H1 (cell line): ENCODE results near the gene SNX24. TPM values are rescaled to one million over a fixed set of nuclear protein-coding genes. Genes with fewer than 3 reads are reported as not detected.

Experiments
- CTCF ChIA-PET: fragments of 300-600 bp; sonication (Branson Sonifier 250); formaldehyde crosslinking; loops from one replicate; lab custom pipeline; 2021; ENCODE audit not compliant: partially characterized antibody; lab: Charles Lee
- POLR2A ChIA-PET: fragments of 300-600 bp; sonication (Branson Sonifier 250); formaldehyde crosslinking; loops from one replicate; lab custom pipeline; 2021; ENCODE audit warnings: inconsistent platforms; ENCODE audit not compliant: partially characterized antibody; lab: Charles Lee
- DNase-seq, 2 experiments: peaks; one replicate each; pipeline versions ENCODE4 v3.0.0 to v3.0.0-alpha.2; 2010 to 2022; ENCODE audit warnings: low spot score in 2 of 2, low read depth in 1 of 2, mixed read lengths in 1 of 2
- FAIRE-seq: peaks from 2 replicates; lab custom pipeline; 2011; peaks lifted over from hg19 to GRCh38; lab: Jason Lieb, UNC
- H2AFZ ChIP-seq: 2 replicates; pipeline ENCODE4 v1.8.1; 2012; ENCODE audit warnings: low read length, inconsistent platforms
- H2AK5ac ChIP-seq: 2 replicates; pipeline ENCODE4 v1.6.1; 2013; ENCODE audit warnings: low read depth, low read length
- H2BK120ac ChIP-seq: replicated peaks from 2 replicates; pipeline ENCODE3; 2013; ENCODE audit warnings: low read depth, low read length, inconsistent platforms
- H2BK12ac ChIP-seq: 2 replicates; pipeline ENCODE4 v1.6.1; 2013; ENCODE audit warnings: low read depth, low read length
- H2BK15ac ChIP-seq: 2 replicates; pipeline ENCODE4 v1.6.1; 2013; ENCODE audit warnings: low read length
- H2BK20ac ChIP-seq: 2 replicates; pipeline ENCODE4 v1.6.1; 2013; ENCODE audit warnings: low read length
- H2BK5ac ChIP-seq: 2 replicates; pipeline ENCODE4 v1.6.1; 2013; ENCODE audit warnings: low read depth, low read length
- H3K14ac ChIP-seq: 2 replicates; pipeline ENCODE4 v1.6.1; 2013; ENCODE audit warnings: inconsistent platforms; ENCODE audit not compliant: insufficient read length
- H3K18ac ChIP-seq: 2 replicates; pipeline ENCODE4 v1.6.1; 2013; ENCODE audit warnings: low read length; ENCODE audit errors: extremely low read depth
- H3K23ac ChIP-seq: 2 replicates; pipeline ENCODE4 v1.6.1; 2013; ENCODE audit warnings: inconsistent platforms; ENCODE audit not compliant: insufficient read length
- H3K23me2 ChIP-seq: 2 replicates; pipeline ENCODE4 v1.6.1; 2013; ENCODE audit warnings: low read depth, low read length
- H3K27ac ChIP-seq: 2 replicates; pipeline ENCODE4 v1.6.1; 2011; ENCODE audit warnings: low read depth, low read length, inconsistent platforms
- H3K27me3 ChIP-seq, 4 experiments: replicated peaks in 1 of 4; 1 replicate in 1 of 4; 2 replicates in 3 of 4; pipeline versions ENCODE4 v1.6.1 to v1.8.1; 2011 to 2013; ENCODE audit warnings: low read length in 3 of 4, mild to moderate bottlenecking in 3 of 4, inconsistent platforms in 2 of 4, mixed read lengths in 2 of 4, moderate library complexity in 1 of 4; ENCODE audit not compliant: control insufficient read depth in 3 of 4, insufficient read depth in 3 of 4; ENCODE audit errors: extremely low read depth in 1 of 4
- H3K36me3 ChIP-seq, 4 experiments: 2 replicates each; pipeline versions ENCODE4 v1.6.1 to v1.8.1; 2011 to 2013; ENCODE audit warnings: mild to moderate bottlenecking in 4 of 4, low read length in 3 of 4, moderate library complexity in 2 of 4, control low read depth in 1 of 4, inconsistent platforms in 1 of 4; ENCODE audit not compliant: insufficient read depth in 4 of 4, control insufficient read depth in 2 of 4
- H3K4ac ChIP-seq: replicated peaks from 2 replicates; pipeline ENCODE3; 2013; ENCODE audit warnings: low read length, low read depth, mixed read lengths, inconsistent platforms; ENCODE audit not compliant: insufficient read length
- H3K4me1 ChIP-seq, 4 experiments: replicated peaks in 1 of 4; 1 replicate in 1 of 4; 2 replicates in 3 of 4; pipeline versions ENCODE4 v1.6.1 to v1.8.1; 2011 to 2013; ENCODE audit warnings: low read length in 3 of 4, inconsistent platforms in 2 of 4, mixed read lengths in 1 of 4; ENCODE audit not compliant: insufficient read depth in 4 of 4, control insufficient read depth in 3 of 4
- H3K4me2 ChIP-seq, 2 experiments: 2 replicates each; pipeline versions ENCODE4 v1.6.1 to v1.8.1; 2011 to 2013; ENCODE audit warnings: low read depth in 2 of 2, low read length in 2 of 2, control low read depth in 1 of 2, inconsistent platforms in 1 of 2, mild to moderate bottlenecking in 1 of 2; ENCODE audit not compliant: insufficient read depth in 1 of 2
- H3K4me3 ChIP-seq, 4 experiments: fragments of 200-600, 300-600 bp in 1 of 4; sonication (generic), shearing (Covaris generic), sonication (Bioruptor Twin) in 1 of 4; 2 replicates each; pipeline versions ENCODE4 v1.5.1 to v1.8.1; 2011 to 2016; ENCODE audit warnings: low read length in 4 of 4, low read depth in 3 of 4, control low read depth in 2 of 4, inconsistent platforms in 2 of 4, mild to moderate bottlenecking in 2 of 4, mixed read lengths in 1 of 4, moderate library complexity in 1 of 4; ENCODE audit not compliant: insufficient read depth in 2 of 4; ENCODE audit errors: extremely low read depth in 1 of 4
- H3K56ac ChIP-seq: replicated peaks from 2 replicates; pipeline ENCODE3; 2013; ENCODE audit warnings: low read depth, mild to moderate bottlenecking, mixed read lengths, low read length, inconsistent platforms; ENCODE audit not compliant: insufficient read length
- H3K79me1 ChIP-seq: 2 replicates; pipeline ENCODE4 v1.6.1; 2013; ENCODE audit warnings: low read depth, low read length, control low read depth
- H3K79me2 ChIP-seq, 2 experiments: 2 replicates each; pipeline versions ENCODE4 v1.6.1 to v1.8.1; 2012 to 2013; ENCODE audit warnings: low read length in 2 of 2, mild to moderate bottlenecking in 2 of 2, inconsistent platforms in 1 of 2; ENCODE audit not compliant: insufficient read depth in 2 of 2, control insufficient read depth in 1 of 2
- H3K9ac ChIP-seq, 4 experiments: replicated peaks in 1 of 4; 1 replicate in 1 of 4; 2 replicates in 3 of 4; pipeline versions ENCODE4 v1.6.1 to v1.8.1; 2011 to 2013; ENCODE audit warnings: low read depth in 3 of 4, low read length in 3 of 4, control low read depth in 2 of 4, mild to moderate bottlenecking in 2 of 4, moderate library complexity in 2 of 4, inconsistent platforms in 1 of 4; ENCODE audit errors: extremely low read depth in 1 of 4
- H3K9me3 ChIP-seq, 2 experiments: 2 replicates each; pipeline versions ENCODE4 v1.6.1 to v1.8.1; 2012 to 2013; ENCODE audit warnings: mild to moderate bottlenecking in 2 of 2, moderate library complexity in 2 of 2, control low read depth in 1 of 2, inconsistent platforms in 1 of 2, low read depth in 1 of 2, low read length in 1 of 2, mixed read lengths in 1 of 2; ENCODE audit not compliant: insufficient read depth in 2 of 2
- H4K20me1 ChIP-seq, 2 experiments: replicated peaks in 1 of 2; 2 replicates each; pipeline versions ENCODE3 to v1.8.1; 2011 to 2013; ENCODE audit warnings: inconsistent platforms in 2 of 2, low read length in 2 of 2, mild to moderate bottlenecking in 1 of 2; ENCODE audit not compliant: insufficient read depth in 2 of 2, control insufficient read depth in 1 of 2
- H4K5ac ChIP-seq: 2 replicates; pipeline ENCODE4 v1.6.1; 2013; ENCODE audit warnings: low read length, low read depth, mixed read lengths, inconsistent platforms; ENCODE audit not compliant: insufficient read length
- H4K8ac ChIP-seq: 2 replicates; pipeline ENCODE4 v1.8.0; 2013; ENCODE audit warnings: mild to moderate bottlenecking, moderate library complexity, low read length, inconsistent platforms; ENCODE audit not compliant: insufficient read depth; ENCODE audit errors: extremely low read depth
- H4K91ac ChIP-seq: replicated peaks from 2 replicates; pipeline ENCODE3; 2013; ENCODE audit warnings: low read length, mixed read lengths, inconsistent platforms; ENCODE audit not compliant: insufficient read length
- ASH2L ChIP-seq: fragments of 200-600, 300-600 bp; sonication (generic); IDR thresholded peaks from one replicate; pipeline ENCODE4 v1.7.1; 2017; ENCODE audit warnings: low read length
- CBX5 ChIP-seq: fragments of 300-800, 300-1000 bp; sonication (generic); IDR thresholded peaks from 2 replicates; pipeline ENCODE4 v1.7.1; 2016; ENCODE audit warnings: antibody characterized with exemption, low read length, low read depth
- CHD2 ChIP-seq: IDR thresholded peaks from 2 replicates; pipeline ENCODE4 v1.6.1; 2012; ENCODE audit warnings: low read length, improper control_type of control experiment
- CREB1 ChIP-seq: IDR thresholded peaks from 2 replicates; pipeline ENCODE4 v1.6.1; 2012; ENCODE audit warnings: inconsistent platforms
- CTBP2 ChIP-seq: IDR thresholded peaks from 2 replicates; pipeline ENCODE4 v1.7.0; 2011; ENCODE audit warnings: borderline replicate concordance, mild to moderate bottlenecking, moderate library complexity, mixed read lengths, low read length; ENCODE audit not compliant: insufficient read depth, insufficient read length
- GABPA ChIP-seq: IDR thresholded peaks from 2 replicates; pipeline ENCODE4 v1.6.1; 2011; ENCODE audit warnings: mild to moderate bottlenecking, low read length, moderate library complexity, borderline replicate concordance; ENCODE audit not compliant: insufficient read depth
- HDAC6 ChIP-seq: IDR thresholded peaks from one replicate; pipeline ENCODE4 v1.7.1; 2012; ENCODE audit warnings: low read depth, mild to moderate bottlenecking, inconsistent platforms, low read length, moderate library complexity
- JUND ChIP-seq: IDR thresholded peaks from 2 replicates; pipeline ENCODE4 v1.6.1; 2011; ENCODE audit warnings: mild to moderate bottlenecking, improper control_type of control experiment, low read length
- KDM1A ChIP-seq: fragments of 200-600, 300-600 bp; sonication (generic); IDR thresholded peaks from 2 replicates; pipeline ENCODE4 v1.7.1; 2016; ENCODE audit warnings: mild to moderate bottlenecking, low read length, borderline replicate concordance
- KDM5A ChIP-seq: fragments of 200-600 bp; IDR thresholded peaks from 2 replicates; pipeline ENCODE4 v1.7.1; 2012; ENCODE audit warnings: mild to moderate bottlenecking, low read length, inconsistent platforms, mixed read lengths
- POU5F1 ChIP-seq: IDR thresholded peaks from 2 replicates; pipeline ENCODE4 v1.6.1; 2011; ENCODE audit warnings: low read depth, mild to moderate bottlenecking, low read length, moderate library complexity
- SP1 ChIP-seq: IDR thresholded peaks from 2 replicates; pipeline ENCODE4 v1.6.1; 2011; ENCODE audit warnings: low read depth, low read length
- SUZ12 ChIP-seq: fragments of 200-600 bp; sonication (generic); IDR thresholded peaks from 2 replicates; pipeline ENCODE4 v1.6.1; 2012; ENCODE audit warnings: mild to moderate bottlenecking, inconsistent platforms, low read length, moderate library complexity, mixed read lengths
- WGBS, 2 experiments: shearing (Covaris generic) in 1 of 2; methylation state at CpG; one replicate each; pipeline versions ENCODE4 v1.1.6 to v1.1.7; 2013 to 2015; ENCODE audit warnings: low lambda C conversion rate in 2 of 2, mixed read lengths in 2 of 2, inconsistent platforms in 1 of 2, low coverage in 1 of 2, missing lambda C conversion rate in 1 of 2; ENCODE audit not compliant: insufficient replicate concordance in 2 of 2, insufficient coverage in 1 of 2, insufficient read length in 1 of 2; ENCODE audit errors: extremely low coverage in 1 of 2, missing lambda C conversion rate in 1 of 2; 5-methylcytosine and 5-hydroxymethylcytosine counted together
- polyA plus RNA-seq, 7 experiments: library from polyadenylated mRNA; depleted of rRNA in 3 of 7; stranded (reverse) in 5 of 7; unstranded in 2 of 7; fragments of >200 nt in 5 of 7; fragments of 200-250 nt in 2 of 7; gene quantifications; 1 replicate in 5 of 7; 2 replicates in 1 of 7; 4 replicates in 1 of 7; pipeline versions ENCODE4 v1.2.1 to v1.2.3, GENCODE V29; 2011 to 2013; ENCODE audit warnings: missing spikeins in 2 of 7, mixed read lengths in 2 of 7
- total RNA-seq: library from RNA; stranded (reverse); fragmentation: NEBNext Ultra II Directional; extraction: Animal tissue kit (Norgen Biotek cat#: 25700); gene quantifications from 2 replicates; pipeline ENCODE4 v1.2.1, GENCODE V29; 2021
- TF ChIP-seq, protein P1 (sequence below): IDR thresholded peaks from 2 replicates; pipeline ENCODE4 v1.6.1; 2012; ENCODE audit warnings: inconsistent platforms

The SNX24 gene
- total and polyA plus RNA-seq, 2 of the 8 experiments (the other 6 are each of a cell fraction or from before 2014, with no cell fraction given) = 7.3 to 14.3 TPM

DNA sequence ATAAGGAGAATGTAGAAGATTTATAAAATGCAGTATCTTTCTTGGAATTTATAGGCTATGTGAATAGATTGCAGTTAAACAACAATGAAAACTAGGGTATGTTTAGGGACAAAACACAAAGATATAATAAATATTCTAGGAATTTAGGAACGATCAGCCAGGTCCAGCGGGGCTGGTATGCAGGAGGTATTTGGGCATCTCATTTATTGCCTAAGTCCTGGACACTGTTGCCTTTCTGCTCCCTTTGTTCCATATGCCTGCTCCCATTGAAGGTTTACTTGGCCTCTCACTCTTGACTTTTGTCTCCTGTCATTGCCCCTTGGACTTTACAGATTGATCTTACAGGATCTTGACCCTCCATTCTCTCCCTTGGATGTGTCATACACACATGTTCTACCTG is 55.9 kb downstream of the SNX24 start:
- Histone ChIP-seq H3K23me2 (no peaks in the 10 kb centered on the region), H3K4me1 (no peaks in the 10 kb centered on the region), H3K27me3 (no peaks in the 10 kb centered on the region), H2AFZ (no peak overlapping the region), H2AK5ac (no peak overlapping the region), H2BK12ac (no peak overlapping the region), H3K79me2 (no peaks in the 10 kb centered on the region), H3K79me1 (no peaks in the 10 kb centered on the region), H4K5ac (no peak overlapping the region), H3K4ac (no peak overlapping the region), H3K9ac (no peak overlapping the region), H3K4me3 (no peak overlapping the region), H3K23ac (no peak overlapping the region), H2BK15ac (no peak overlapping the region), H3K56ac (no peak overlapping the region), H4K20me1 (no peaks in the 10 kb centered on the region), H3K27ac (no peak overlapping the region), H3K18ac (peak overlapping the region; percentile 4; the same call in 1 of the 2 replicates), H2BK5ac (no peak overlapping the region), H3K4me2 (no peak overlapping the region), H4K8ac (no peak overlapping the region), H3K36me3 (no peaks in the 10 kb centered on the region), H4K91ac (no peak overlapping the region), H3K9me3 (no peaks in the 10 kb centered on the region), H2BK20ac (no peak overlapping the region), H3K14ac (no peak overlapping the region), H2BK120ac (no peak overlapping the region)
- DNase-seq = no peak
- ChIA-PET CTCF (interaction anchor here (1.0 kb wide), 1 partner anchor 99 kb away, joined by 3 read pairs; no protein-coding TSS in a partner anchor), POLR2A (no interaction called here)
- 91% methylated on average over 2 of the region's 2 CpGs; no CpG with 5 or more reads in 1 of the 2 experiments for WGBS, 2 experiments
- no peak for FAIRE-seq
- TF ChIP-seq CBX5 (no peak), ASH2L (no peak), CREB1 (no peak), SUZ12 (no peak), JUND (no peak), HDAC6 (no peak), CTBP2 (no peak), POU5F1 (no peak), GABPA (no peak), KDM1A (no peak), KDM5A (no peak), CHD2 (no peak), SP1 (no peak)
- TF ChIP-seq, protein P1, sequence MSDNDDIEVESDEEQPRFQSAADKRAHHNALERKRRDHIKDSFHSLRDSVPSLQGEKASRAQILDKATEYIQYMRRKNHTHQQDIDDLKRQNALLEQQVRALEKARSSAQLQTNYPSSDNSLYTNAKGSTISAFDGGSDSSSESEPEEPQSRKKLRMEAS = no peak
